GM10266 (cell line): ENCODE results near the gene CADPS2.

Experiments
- DNase-seq: peaks from one replicate; pipeline ENCODE4 v3.0.0; 2012; ENCODE audit errors: extremely low spot score
- TF ChIP-seq, protein P1 (sequence below): IDR thresholded peaks from 2 replicates; pipeline ENCODE4 v1.5.1; 2012; ENCODE audit warnings: mild to moderate bottlenecking, low read depth; ENCODE audit not compliant: control insufficient read depth, insufficient read depth; ENCODE audit errors: missing control alignments

The CADPS2 gene

DNA sequence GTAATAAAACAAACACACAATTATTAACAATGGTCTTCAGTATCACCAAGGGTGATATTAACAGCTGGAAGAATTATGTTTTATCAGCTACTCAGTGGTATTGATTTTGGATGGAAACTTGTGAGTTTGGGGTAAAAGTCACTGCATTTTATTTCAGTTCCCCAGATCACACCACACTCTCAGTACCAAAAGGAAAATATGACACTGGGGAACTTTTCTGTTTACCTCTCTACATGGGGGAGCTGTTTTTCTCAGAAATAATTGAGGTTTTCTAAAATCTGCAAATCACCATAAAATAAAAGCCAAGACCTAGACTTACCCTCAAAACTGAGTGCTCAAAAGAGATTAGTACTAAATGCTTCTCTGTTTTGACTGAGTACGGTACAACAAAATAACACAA lies 483.1 kb downstream of the CADPS2 start:
- no peak for DNase-seq
- TF ChIP-seq, protein P1, sequence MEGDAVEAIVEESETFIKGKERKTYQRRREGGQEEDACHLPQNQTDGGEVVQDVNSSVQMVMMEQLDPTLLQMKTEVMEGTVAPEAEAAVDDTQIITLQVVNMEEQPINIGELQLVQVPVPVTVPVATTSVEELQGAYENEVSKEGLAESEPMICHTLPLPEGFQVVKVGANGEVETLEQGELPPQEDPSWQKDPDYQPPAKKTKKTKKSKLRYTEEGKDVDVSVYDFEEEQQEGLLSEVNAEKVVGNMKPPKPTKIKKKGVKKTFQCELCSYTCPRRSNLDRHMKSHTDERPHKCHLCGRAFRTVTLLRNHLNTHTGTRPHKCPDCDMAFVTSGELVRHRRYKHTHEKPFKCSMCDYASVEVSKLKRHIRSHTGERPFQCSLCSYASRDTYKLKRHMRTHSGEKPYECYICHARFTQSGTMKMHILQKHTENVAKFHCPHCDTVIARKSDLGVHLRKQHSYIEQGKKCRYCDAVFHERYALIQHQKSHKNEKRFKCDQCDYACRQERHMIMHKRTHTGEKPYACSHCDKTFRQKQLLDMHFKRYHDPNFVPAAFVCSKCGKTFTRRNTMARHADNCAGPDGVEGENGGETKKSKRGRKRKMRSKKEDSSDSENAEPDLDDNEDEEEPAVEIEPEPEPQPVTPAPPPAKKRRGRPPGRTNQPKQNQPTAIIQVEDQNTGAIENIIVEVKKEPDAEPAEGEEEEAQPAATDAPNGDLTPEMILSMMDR = no peak

DNA sequence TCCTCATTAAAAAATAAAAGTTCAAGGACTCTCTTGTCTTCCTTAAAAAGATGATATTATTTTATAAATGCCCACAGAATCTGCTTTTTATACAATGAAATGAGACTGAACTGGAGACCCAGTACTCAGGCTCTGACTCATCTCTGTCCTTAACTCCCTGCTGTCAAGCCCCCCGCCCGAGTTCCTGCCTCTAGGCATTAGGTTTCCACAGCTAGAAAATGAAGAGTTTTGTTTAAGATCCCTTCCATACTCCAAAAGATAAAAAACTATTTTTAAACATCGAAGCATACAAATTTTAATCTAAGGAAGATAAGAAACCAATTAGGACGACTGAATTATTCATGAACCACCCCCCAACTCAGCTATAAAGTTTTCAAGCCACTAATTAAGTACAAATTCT lies 484.0 kb downstream of the CADPS2 start:
- TF ChIP-seq, protein P1 = no peak
- no peak for DNase-seq

DNA sequence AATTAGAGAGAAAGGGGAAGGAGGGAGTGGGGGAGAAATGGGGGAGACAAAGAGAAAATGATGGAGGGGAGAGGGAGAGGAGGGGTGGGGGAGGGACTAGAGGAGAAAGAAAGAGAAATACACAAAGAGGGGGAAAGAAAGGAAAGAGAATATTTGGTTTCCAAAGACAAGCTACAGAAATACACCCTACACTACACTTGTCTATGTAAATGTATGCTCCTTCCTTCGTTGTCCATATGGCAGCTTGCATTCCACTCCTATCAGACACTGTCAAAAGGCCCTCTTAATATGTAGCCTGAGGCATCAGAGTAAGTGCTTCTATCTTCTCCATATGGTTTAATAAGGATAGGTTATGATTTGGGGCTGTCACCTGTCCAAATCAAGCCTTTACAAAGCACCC lies 488.9 kb downstream of the CADPS2 start:
- TF ChIP-seq, protein P1 = no peak
- DNase-seq = no peak

DNA sequence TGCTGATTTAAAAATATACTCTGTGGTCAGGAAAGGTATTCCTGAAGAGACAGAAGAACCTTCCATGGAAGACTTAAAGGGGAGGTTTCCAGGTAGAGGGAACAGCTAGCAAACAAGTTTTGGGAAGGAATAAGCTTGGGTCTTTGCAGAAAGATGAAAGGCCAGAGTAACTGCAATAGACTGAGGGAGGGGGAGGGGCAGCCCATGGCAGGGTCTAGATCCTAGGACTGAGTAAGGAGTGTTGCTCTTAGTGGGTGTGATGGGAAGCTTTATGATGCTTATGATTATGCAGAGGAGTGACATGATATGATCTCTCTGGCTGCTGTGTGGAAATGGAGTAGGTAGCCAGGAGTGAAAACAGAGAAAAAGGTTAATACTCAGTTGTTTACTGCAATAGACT lies 491.7 kb downstream of the CADPS2 start:
- TF ChIP-seq, protein P1 = no peak
- no peak for DNase-seq

DNA sequence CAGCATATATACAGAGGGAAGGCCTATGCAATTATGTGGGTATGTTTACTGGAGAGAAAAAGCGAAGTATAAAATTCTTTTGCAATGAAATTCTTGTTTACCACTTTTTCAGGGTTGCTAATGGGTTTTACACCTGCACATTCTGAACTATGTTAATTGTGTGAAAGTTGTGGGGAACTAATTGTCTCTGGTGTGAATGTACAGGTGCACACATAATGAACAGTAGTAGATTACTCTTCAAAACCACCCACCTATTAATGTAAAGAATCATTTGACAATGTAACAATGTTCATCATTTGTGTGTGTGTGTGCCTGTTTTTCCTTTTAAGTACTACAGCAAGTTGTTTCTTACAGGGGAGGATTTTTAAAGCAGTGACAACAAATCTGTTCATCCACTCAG lies 501.7 kb downstream of the CADPS2 start:
- TF ChIP-seq, protein P1 = no peak
- DNase-seq = no peak

DNA sequence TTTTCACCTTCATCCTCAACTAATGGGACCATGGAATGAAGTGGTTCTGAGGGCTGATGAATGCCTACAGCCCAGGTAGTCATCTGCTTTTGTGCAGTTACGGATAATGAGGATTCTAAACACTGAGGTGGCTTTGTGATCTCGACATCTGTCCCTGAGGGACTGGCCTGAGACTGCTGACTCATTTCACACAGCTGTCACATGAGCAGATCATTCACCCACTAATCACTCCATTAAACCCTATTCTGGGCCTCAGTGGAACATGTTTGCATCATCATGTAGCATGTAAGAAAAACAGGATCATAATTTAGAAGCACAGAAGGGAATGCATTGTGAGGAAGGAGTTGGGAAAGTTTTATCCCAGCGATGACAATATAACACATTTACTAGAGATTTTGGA lies 502.3 kb downstream of the CADPS2 start:
- DNase-seq = no peak
- TF ChIP-seq, protein P1 = no peak

DNA sequence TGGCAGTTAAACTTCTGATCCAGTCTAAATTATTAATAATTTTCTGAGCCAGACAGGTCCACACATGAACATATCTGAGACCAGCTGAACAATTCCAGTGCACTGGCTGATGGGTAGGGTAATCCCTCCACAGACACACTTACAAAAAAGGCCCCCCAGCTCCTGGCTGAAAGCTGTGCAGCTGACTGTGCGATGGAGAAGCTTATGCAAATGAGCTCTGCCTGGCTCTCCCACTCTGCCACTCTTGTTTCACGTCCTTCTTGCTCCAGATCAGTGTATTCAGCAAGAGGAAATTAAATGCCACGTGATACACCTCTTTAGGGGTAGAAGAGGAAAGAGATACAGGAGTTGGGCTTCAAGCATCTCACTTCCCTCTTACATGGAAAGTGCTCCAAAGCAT lies 505.3 kb downstream of the CADPS2 start:
- TF ChIP-seq, protein P1 = no peak
- no peak for DNase-seq
